ENCODE results near the gene RPS6KA6. TPM values are rescaled to one million over a fixed set of nuclear protein-coding genes. Genes with fewer than 3 reads are reported as not detected.

The RPS6KA6 gene
- total RNA-seq (2014; rRNA removed; shearing (Covaris generic)) = 1.4 and 2.5 TPM in 2 replicates

DNA sequence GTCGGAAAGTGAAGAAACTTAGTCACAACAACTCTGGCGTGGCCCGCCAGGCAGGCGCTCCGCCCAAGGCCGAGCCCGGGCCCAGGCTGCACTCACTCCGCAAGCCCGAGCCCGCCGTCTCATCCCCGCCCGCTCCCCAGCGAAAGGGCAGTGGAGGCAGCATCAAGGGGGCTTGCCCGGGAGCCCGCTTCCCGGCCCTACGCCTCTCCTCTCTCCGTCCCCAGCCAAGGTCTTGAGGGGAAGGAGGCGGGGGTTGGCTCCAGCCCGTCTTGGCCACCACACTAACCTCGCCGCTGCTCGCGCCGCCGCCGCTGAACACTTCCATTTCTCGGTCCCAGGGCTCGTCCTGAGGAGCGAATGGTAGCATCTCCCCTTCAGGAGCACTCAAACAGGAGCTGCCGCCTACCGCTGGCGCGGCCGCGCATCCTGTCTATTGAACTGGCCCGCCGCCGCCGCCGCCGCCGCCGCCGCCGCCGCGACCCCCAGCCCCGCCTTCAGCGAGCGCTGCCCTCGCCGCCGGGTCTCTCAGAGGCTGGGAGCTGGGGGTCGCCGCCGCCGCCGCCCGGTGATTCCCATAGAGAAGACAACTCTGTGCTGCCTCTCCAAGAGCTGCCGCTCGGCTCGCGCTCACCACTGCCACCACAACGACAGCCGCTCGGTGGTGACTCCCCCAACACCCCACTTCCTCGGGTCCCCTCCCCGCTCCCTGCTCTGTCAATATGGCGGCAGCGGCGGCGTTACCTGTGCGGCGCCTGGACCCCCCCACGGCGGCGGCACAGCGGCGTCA lies at the start of gene RPS6KA6:
RPS6KA6 (minus strand) TSS at position 667 of the 787 bp plus-strand sequence; CDS start at position 367, 300 bp downstream.
- in situ Hi-C loops (cut with HindIII; ENCODE audit: low sequenced_read_pairs) = no loop called here
- peak; percentile 45 for DNase-seq (ENCODE audit: low spot score)

DNA sequence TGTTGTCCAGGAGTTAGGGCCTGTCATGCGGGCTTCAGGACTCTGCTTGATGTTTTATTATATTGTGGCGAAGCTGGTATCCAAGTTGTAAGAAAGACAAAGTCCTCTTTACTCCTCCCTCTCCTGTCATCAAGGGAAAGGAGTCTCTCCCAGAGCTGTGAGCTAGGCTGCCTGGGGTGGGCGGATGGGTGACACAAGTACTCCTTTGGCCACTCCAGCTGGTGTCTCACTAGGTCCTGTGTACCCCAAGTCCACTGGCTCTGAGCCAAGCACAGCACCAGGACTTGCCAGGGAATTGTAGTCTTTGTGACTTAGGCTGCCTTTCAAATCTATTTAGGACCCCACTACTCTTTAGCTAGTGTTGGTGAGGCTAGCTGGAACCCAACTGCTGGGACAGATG lies 36.7 kb upstream of the RPS6KA6 start:
- DNase-seq (ENCODE audit: low spot score) = no peak
- in situ Hi-C loops (cut with HindIII; ENCODE audit: low sequenced_read_pairs) = no loop called here

DNA sequence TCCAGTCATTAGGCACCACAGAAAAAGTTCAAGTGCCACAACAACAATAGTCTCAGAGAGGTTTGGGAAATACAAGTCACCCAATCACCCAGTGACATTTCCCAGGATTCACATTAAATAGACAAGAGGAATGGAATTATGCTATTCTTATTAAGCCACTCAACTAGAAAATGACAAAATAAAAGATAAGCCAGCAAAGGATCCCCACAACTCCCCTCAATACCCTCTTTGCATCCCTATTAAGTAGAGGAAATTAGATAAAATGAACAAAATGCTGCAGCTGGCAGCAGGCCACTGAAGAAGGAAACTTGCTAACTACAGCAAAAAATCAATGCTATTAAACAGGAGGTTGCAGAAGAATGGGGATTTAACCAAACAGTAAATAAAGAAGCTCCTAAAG lies 35.3 kb upstream of the RPS6KA6 start:
- in situ Hi-C loops (cut with HindIII; ENCODE audit: low sequenced_read_pairs) = no loop called here
- DNase-seq (ENCODE audit: low spot score) = no peak

DNA sequence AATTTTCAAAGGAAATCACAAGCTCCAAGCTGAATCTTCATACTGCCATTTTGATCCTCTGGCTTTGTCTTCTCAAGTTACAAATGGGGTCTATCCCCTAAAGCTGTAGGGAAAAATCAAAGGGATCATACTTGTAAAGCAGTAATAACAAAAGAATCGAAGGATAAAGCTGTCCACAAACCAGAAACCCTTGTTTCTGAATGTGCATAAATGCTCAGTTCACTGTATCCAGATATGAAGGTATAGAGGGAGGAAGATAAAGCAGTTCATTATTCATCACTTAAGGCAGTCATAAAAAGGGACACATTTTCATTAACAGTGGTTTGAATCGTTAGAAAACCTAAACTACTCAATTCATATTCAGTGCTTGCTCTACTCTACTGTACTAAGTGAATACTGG lies 33.2 kb upstream of the RPS6KA6 start:
- no peak for DNase-seq (ENCODE audit: low spot score)
- in situ Hi-C loops (cut with HindIII; ENCODE audit: low sequenced_read_pairs) = no loop called here

DNA sequence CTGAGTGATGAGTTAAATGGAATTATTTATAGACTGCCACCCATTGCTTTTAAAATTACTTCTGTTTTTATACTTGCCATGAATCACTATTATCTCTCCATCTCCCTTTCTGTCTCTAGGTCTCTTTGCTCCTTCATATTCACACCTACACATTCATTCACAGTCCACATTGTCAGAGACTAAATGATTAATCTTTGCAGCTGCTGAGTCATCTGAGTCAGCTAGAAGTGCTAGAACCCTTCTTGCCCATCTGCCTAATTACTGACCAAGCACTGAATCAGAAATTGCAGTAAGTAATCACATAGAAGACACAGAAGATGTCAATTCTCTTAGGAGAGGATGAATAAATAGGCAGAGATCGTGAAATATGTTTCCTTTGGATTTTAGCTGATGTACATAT lies 31.6 kb upstream of the RPS6KA6 start:
- in situ Hi-C loops (cut with HindIII; ENCODE audit: low sequenced_read_pairs) = no loop called here
- DNase-seq (ENCODE audit: low spot score) = no peak

DNA sequence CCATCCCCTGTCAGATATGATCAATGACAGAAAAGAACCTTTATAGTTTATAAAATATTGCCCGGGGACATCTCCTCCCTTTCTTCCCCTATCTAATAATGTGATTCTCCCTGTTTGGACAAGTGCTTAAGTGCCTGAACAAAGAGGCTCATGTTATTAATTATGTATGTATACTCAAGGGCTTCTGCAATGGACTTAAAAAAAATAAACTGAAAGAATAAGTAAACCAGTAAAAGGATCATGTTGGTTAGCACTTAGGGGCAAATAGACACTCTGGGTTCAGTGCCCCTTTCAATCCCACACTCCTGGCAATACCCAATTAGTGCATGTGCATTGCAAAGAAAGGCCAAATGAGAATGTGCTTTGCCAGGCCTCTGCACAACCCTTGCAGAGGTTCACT lies 30.7 kb upstream of the RPS6KA6 start:
- in situ Hi-C loops (cut with HindIII; ENCODE audit: low sequenced_read_pairs) = no loop called here
- no peak for DNase-seq (ENCODE audit: low spot score)

DNA sequence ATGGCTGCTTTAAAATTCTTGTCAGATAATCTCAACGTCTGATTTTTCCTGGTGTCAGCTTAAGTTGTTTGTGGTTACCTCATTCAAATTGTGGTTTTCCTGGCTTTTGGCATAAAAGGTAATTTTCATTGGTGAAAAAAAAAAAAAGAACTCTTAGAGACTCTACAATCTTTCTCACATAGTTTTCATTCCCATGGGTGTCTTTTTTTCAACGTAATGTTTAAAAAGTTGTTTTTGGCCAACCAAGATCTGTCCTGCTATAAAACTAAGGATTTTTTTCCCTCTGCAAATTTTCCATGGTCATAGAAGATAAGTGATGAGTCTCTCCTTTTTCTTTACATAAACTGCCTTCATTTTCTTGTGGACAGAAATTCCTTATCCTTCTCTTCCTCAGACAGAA lies 28.9 kb upstream of the RPS6KA6 start:
- in situ Hi-C loops (cut with HindIII; ENCODE audit: low sequenced_read_pairs) = no loop called here
- DNase-seq (ENCODE audit: low spot score) = peak; percentile 1

DNA sequence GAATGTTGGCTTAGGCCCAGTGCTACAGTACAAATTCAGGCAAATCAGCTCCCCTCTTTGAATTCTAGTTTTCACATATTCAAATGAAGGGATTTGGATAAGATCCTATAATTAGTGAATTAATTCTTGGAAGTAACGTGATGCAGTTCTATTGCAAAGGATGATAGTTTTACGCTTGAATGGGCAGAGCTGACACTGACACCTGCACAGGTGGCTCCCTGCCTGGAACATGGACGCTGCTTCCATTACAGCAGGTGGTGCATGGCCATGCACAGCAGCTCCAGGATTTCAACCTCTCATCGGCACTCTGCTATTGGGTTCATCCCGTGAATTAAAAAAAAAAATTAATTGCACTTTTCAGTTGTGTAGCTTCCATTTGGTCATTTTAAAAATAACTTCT lies 28.4 kb upstream of the RPS6KA6 start:
- in situ Hi-C loops (cut with HindIII; ENCODE audit: low sequenced_read_pairs) = no loop called here
- DNase-seq (ENCODE audit: low spot score) = peak; percentile 72

DNA sequence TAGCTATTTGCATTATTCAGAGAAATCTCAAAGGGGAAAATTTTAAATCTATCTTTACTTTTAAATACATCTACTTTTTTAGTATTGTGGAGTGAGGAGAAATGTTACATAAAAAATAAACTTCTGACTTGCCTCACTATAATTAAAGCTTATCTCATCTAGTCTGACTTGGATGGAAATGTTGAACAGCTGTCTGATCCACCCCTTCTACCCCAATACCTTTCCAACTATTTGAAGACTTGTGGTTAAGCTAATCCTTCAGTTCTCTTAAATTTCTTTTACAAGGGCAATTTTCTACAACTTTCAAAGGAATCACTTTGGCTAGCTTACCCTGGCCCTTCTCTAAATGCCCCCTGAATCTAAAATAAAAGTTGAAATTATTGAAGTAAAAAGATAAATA lies 17.3 kb upstream of the RPS6KA6 start:
- in situ Hi-C loops (cut with HindIII; ENCODE audit: low sequenced_read_pairs) = no loop called here
- DNase-seq (ENCODE audit: low spot score) = no peak

DNA sequence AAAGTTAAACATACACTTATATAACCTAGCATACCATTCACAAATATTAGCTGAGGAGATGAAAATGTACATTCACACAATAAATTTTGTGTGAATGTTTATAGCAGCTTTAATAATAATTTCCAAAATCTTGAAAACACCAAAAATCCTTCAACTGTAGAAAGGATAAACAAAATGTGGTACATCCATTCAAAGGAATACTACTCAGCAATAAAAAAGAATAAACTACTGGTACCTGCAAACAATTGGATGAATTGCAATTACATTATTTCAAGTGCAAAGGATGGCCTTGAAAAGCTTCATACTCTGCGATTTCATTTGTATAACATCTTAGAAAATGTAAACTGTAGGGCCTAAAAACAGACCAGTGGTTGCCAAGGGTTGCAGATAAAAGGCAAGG lies 11.7 kb upstream of the RPS6KA6 start:
- no peak for DNase-seq (ENCODE audit: low spot score)
- in situ Hi-C loops (cut with HindIII; ENCODE audit: low sequenced_read_pairs) = no loop called here

DNA sequence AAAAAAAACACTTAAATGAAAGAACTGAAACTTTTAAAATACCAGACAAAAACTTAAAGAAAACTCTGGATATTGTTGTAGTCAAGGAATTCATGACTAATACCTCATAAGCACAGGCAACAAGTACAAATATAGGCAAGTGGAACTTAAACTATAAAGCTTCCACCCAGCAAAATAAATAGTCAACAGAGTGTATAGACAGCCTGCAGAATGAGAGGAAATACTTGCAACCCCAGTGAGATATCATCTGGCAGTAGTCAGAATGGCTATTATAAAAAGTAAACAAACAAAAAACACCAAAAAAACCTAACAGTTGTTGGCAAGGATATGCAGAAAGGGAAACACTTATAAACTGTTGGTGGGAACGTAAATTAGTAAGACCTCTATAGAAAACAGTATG lies 9.6 kb upstream of the RPS6KA6 start:
- DNase-seq (ENCODE audit: low spot score) = no peak
- in situ Hi-C loops (cut with HindIII; ENCODE audit: low sequenced_read_pairs) = no loop called here

DNA sequence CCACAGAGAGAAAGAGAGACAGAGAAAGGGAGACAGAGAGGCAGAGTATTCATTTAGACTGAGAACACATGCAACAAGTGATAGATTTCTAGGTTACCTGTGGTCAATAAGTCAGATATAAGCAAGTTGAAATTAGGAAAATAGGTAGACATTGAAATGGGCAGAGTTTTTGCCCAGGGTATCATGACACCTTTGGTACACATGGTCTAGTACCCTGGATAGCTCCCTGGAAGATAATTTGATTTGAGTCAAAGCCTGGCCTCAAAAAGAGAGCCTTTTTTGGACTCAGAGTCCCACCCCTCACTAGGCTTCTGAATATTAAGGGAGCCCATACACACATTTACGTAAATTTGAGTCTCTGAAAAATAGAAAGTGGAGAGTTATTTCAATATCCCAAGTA lies 4.0 kb upstream of the RPS6KA6 start:
- no peak for DNase-seq (ENCODE audit: low spot score)
- in situ Hi-C loops (cut with HindIII; ENCODE audit: low sequenced_read_pairs) = no loop called here

DNA sequence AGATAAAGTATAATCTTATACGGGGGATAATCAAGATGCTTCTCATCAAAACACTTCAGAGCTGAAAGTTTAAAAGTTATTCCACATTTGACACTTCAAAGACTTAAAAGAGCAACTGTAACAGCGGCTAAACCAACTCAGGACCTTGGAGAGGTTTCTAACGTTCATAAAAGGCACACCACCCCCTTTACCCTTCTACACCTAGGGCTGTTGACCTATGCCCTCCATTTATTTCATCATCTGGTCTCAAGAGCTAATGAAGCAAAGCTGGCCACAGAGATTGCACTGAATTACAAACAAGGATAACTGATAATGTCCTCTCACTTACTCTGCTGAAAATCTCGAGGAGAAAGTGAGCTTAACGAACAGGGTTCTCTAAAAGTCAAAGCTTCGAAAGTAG lies 1.1 kb upstream of the RPS6KA6 start:
- in situ Hi-C loops (cut with HindIII; ENCODE audit: low sequenced_read_pairs) = no loop called here
- DNase-seq (ENCODE audit: low spot score) = peak; percentile 0

DNA sequence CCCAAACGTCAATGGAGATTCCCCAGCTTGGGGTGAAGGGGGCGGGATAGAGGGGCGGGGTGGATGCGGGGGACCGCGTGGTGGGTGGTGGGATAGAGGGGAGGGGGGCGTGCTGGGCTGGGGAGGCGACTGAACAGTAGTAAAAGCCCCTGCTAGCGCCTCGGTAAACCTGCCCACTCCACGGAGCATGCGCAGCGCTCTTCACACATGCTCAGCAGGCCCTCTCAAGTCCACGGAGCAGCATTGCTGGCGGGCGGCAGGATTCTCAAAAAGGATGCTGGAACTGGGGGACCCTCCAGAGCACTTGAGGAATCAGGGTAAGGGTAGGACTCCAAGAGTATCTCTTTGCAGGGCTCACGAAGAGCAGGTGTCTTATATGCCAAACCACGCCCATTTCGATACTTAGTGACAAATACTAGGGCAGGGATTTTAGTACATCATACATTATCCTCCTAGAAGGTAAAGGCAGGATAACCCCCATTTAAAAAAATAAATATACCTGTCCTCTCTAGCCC lies 378 bp upstream of the RPS6KA6 start:
- in situ Hi-C loops (cut with HindIII; ENCODE audit: low sequenced_read_pairs) = no loop called here
- peak; percentile 75 for DNase-seq (ENCODE audit: low spot score)

DNA sequence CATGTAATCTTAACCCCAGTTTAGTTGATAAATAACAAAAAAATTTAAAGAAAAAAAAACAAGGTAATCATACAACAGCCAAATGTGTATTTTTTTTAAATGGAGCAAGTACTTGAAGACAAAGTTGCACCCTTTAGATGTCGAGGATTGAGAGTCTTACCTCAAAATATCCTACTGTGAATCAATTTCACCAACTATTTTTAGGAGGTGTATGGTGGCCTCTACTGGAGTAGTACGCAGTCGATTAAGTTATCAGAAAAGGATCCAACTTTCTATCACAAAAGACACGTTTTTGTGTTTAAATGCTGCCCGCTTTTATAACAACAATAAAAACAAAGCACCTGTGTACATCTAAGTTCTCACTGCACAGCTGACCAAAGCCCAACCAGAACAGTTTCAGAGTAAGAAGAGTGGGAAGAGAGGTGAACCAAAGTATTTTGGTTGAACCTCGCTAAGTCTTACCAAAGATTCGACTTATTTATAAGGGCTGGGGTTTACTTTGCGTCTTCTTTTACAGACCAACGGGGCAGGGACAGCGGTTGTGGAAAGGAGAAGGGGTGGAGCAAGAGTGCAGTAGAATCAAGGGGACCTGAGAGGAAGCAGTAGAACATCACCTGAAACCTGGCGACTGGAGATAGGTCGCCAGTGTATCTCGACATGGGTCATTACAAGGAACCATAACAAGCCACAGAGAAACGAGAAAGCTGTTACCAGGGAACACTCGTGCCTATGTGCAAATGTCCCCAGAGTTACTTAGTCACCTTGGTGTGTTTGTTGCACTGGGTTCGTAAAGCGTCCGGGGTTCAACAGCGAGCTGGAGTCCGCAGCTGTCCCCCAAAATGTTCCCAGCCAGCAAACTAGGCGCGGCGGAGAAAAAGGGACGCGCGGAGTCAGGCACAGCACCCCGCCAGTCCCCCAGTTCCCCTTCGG lies 1.1 kb downstream of the RPS6KA6 start:
- in situ Hi-C loops (cut with HindIII; ENCODE audit: low sequenced_read_pairs) = no loop called here
- DNase-seq (ENCODE audit: low spot score) = peak; percentile 32

DNA sequence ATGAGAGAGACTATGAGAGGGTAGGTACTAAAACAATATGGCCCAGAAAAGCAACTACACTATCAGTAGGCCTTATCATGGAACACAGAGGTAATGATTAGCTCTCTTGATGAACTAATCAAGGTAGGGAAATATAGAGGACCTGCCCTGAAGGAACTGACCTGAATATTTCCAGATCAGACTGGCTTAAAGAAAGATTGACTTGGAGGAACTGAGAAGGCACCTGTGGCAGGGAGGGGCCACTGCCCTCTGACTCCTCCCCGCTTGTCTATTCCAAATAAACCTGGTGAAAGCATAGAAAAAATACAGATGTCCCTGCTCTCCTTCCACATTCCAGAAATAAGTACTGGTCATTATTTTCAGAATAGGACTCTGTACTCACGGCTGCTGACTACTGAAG lies 5.5 kb downstream of the RPS6KA6 start:
- DNase-seq (ENCODE audit: low spot score) = no peak
- in situ Hi-C loops (cut with HindIII; ENCODE audit: low sequenced_read_pairs) = no loop called here

DNA sequence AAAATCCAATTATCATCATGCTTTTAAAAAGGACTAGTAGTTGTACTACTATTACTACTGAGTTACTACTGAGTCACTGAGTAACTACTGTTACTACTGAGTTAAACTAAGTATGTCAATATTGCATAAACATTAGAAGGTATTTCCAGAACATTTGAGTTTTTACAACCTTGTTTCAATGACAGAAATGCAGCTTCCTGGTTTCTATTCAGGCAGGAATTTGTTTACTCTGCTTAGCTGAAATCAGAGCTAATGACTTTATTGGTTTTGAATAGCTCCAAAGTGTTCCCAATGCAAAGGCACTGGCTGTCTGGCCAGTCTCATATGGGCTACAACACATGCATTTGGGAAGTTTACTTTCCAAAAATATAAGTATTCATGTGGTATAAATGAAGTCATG lies 12.0 kb downstream of the RPS6KA6 start:
- in situ Hi-C loops (cut with HindIII; ENCODE audit: low sequenced_read_pairs) = no loop called here

DNA sequence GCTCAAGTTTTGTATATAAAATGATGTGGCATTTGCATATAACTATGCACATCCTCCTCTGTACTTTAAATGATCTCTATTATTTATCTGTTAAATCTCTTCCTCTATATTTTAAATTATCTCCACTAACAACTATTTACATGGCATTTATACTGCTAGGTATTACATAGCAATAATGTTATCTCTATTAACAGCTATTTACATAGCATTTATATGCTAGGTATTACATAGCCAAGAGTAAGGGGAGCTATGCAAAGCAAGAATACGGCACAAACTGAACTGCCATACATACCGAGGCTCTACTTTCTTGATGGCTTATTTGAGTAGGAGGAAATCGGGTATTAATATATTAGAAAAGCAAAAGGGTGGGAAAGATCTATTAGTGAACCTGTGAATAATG lies 12.7 kb downstream of the RPS6KA6 start:
- in situ Hi-C loops (cut with HindIII; ENCODE audit: low sequenced_read_pairs) = no loop called here
- DNase-seq (ENCODE audit: low spot score) = no peak

More for the DNA sequence above, 12.0 kb downstream of the RPS6KA6 start:
- no peak for DNase-seq (ENCODE audit: low spot score)

DNA sequence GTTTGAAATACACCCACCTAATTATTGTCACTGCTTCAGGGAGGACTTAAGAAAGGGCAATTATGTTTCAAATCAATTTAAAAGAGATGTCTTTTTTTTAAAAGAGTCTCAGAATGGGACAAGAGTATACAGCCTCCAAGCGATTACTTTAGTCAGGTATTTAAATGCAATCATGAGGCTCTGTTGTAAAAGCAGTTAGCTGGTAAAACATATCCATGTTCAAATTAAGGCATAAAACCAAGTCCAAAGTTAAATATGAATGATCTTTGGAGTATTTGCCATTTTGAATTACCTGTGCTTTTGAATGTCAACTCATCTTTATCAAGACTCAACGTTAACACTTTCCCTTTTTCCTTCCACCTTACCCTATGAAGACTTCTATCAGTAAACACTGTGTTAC lies 13.7 kb downstream of the RPS6KA6 start:
- no peak for DNase-seq (ENCODE audit: low spot score)
- in situ Hi-C loops (cut with HindIII; ENCODE audit: low sequenced_read_pairs) = no loop called here

DNA sequence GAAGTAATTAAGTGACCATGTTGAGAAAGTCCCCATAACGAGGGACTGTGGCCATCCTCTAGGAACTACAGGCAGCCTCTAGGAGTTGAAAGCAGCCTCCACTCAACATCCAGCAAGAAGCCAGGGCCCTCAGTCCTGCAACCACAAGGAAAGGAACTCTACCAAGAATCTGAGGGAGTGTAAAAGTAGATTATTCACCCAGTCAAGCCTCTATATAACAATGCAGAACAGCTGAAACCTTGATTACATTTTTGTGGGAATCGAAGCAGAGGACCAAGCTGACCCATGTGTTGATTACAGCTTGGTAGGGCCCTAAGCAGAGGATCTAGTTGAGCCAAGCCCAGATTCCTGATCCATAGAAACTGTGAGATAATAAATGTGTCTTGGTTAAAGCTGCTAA lies 17.1 kb downstream of the RPS6KA6 start:
- in situ Hi-C loops (cut with HindIII; ENCODE audit: low sequenced_read_pairs) = no loop called here
- DNase-seq (ENCODE audit: low spot score) = no peak

All from G401 (cell line).